ENCODE measurements around the gene MAML3. TPM values are rescaled to one million over a fixed set of nuclear protein-coding genes. Genes with fewer than 3 reads are reported as not detected.

Gene MAML3
- total and polyA plus RNA-seq, 7 experiments from 2014 or later: 0.53 to 9.4 (median 3.3) TPM

- H3K36me3 Mint-ChIP-seq: peaks cover 0 to 24% (median 0%) of the 10 kb centered on the region in 5 donors
- Histone ChIP-seq H3K36me3 (ENCODE audit: control insufficient read depth in 2 of 3, insufficient read depth in 3 of 3, low read length in 3 of 3) (no peaks in the 10 kb centered on the region), H3K4me1 (ENCODE audit: control insufficient read depth in 2 of 2, insufficient read depth in 2 of 2, low read length in 2 of 2) (peaks cover 5 to 46% of the 10 kb centered on the region in 2 donors), H3K27me3 (ENCODE audit: control insufficient read depth in 2 of 2, insufficient read depth in 2 of 2, low read length in 2 of 2) (no peaks in the 10 kb centered on the region), H3K4me3 (ENCODE audit: low read length) (no peak overlapping the region), H3K27ac (ENCODE audit: low read depth, low read length) (no peak overlapping the region), H3K9me3 (ENCODE audit: control insufficient read depth in 2 of 3, low read length in 3 of 3) (no peaks in the 10 kb centered on the region)
- ChIA-PET CTCF (interaction anchor here (0.6 kb wide), 1 partner anchor 41 kb away, joined by 3 read pairs; no protein-coding TSS in a partner anchor), POLR2A (interaction anchor here (0.7 to 1.8 kb wide), 4 partner anchors 34 to 278 kb away, joined by 3 to 6 read pairs (median 4); partner anchors contain the start of gene MAML3)
- H3K9me3 Mint-ChIP-seq: peaks cover 0 to 4% (median 0%) of the 10 kb centered on the region in 11 donors
- peak overlapping the region in 3 of 10 donors; percentile 17 to 48 (median 22) for H3K4me3 Mint-ChIP-seq
- ATAC-seq: no peak
- H3K27me3 Mint-ChIP-seq: peaks cover 0 to 1% (median 0%) of the 10 kb centered on the region in 5 donors
- peak overlapping the region in 6 of 9 donors; percentile 11 to 72 (median 35) for H3K27ac Mint-ChIP-seq
- intact Hi-C loops (cut with micrococcal nuclease): loop anchor here (10.0 kb wide), 2 partner anchors 544 to 924 kb away; partner anchors contain the start of genes ELF2 (in 1 of the 2) and SETD7 (in 1 of the 2)
- DNase-seq: no peak
- H3K4me1 Mint-ChIP-seq: peaks cover 49 to 80% (median 70%) of the 10 kb centered on the region in 7 donors
Measured at GRCh38 chr4:140098455-140099160, 55.4 kb downstream of the MAML3 start.

GRCh38 chr4:140097572-140097971 is 56.4 kb downstream of the MAML3 start:
- no peaks in the 10 kb centered on the region for H3K36me3 ChIP-seq (ENCODE audit: control insufficient read depth in 2 of 3, insufficient read depth in 3 of 3, low read length in 3 of 3)
- intact Hi-C loops (cut with micrococcal nuclease): loop anchor here (2.0 to 10.0 kb wide), 3 partner anchors 155 to 923 kb away; partner anchors contain the start of genes ELF2 (in 1 of the 2) and SETD7 (in 1 of the 2)
- ChIA-PET POLR2A (interaction anchor here (0.6 to 1.8 kb wide), 5 partner anchors 11 to 56 kb away, joined by 3 to 6 read pairs (median 4); partner anchors contain the start of gene MAML3), CTCF (interaction anchor here (0.6 to 1.1 kb wide), 5 partner anchors 9 to 146 kb away, joined by 3 to 8 read pairs (median 3); no protein-coding TSS in a partner anchor)
- H3K4me1 Mint-ChIP-seq: peaks cover 47 to 80% (median 74%) of the 10 kb centered on the region in 7 donors
- peaks cover 0 to 2% (median 0%) of the 10 kb centered on the region in 11 donors for H3K9me3 Mint-ChIP-seq
- peaks cover 0 to 2% (median 0%) of the 10 kb centered on the region in 5 donors for H3K27me3 Mint-ChIP-seq
- H3K27ac Mint-ChIP-seq: peak overlapping the region in 4 of 9 donors; percentile 90 to 99 (median 96)
- peaks cover 5 to 52% of the 10 kb centered on the region in 2 donors for H3K4me1 ChIP-seq (ENCODE audit: control insufficient read depth in 2 of 2, insufficient read depth in 2 of 2, low read length in 2 of 2)
- no peak for DNase-seq
- no peak for ATAC-seq
- H3K4me3 ChIP-seq (ENCODE audit: low read length): no peak overlapping the region
- peaks cover 0 to 22% (median 0%) of the 10 kb centered on the region in 5 donors for H3K36me3 Mint-ChIP-seq
- no peak overlapping the region for H3K4me3 Mint-ChIP-seq
- H3K27ac ChIP-seq (ENCODE audit: low read depth, low read length): no peak overlapping the region
- no peaks in the 10 kb centered on the region for H3K9me3 ChIP-seq (ENCODE audit: control insufficient read depth in 2 of 3, low read length in 3 of 3)
- H3K27me3 ChIP-seq (ENCODE audit: control insufficient read depth in 2 of 2, insufficient read depth in 2 of 2, low read length in 2 of 2): no peaks in the 10 kb centered on the region

GRCh38 chr4:140096921-140097320 is 57.1 kb downstream of the MAML3 start:
- no peak for ATAC-seq
- Mint-ChIP-seq H3K4me3 (peak overlapping the region in 9 of 10 donors; percentile 27 to 97 (median 88)), H3K9me3 (no peaks in the 10 kb centered on the region), H3K4me1 (peaks cover 51 to 83% (median 75%) of the 10 kb centered on the region in 7 donors), H3K36me3 (peaks cover 0 to 18% (median 0%) of the 10 kb centered on the region in 5 donors), H3K27ac (peak overlapping the region; percentile 90 to 99 (median 95)), H3K27me3 (peaks cover 0 to 2% (median 0%) of the 10 kb centered on the region in 5 donors)
- intact Hi-C loops (cut with micrococcal nuclease): loop anchor here (1.0 to 10.0 kb wide), 7 partner anchors 7 to 922 kb away; partner anchors contain the start of genes ELF2 (in 1 of the 2) and SETD7 (in 1 of the 2)
- H3K27me3 ChIP-seq (ENCODE audit: control insufficient read depth in 2 of 2, insufficient read depth in 2 of 2, low read length in 2 of 2): no peaks in the 10 kb centered on the region
- CTCF ChIA-PET: interaction anchor here (0.9 to 1.1 kb wide), 3 partner anchors 8 to 146 kb away, joined by 3 read pairs; no protein-coding TSS in a partner anchor
- POLR2A ChIA-PET: interaction anchor here (0.8 to 1.6 kb wide), 3 partner anchors 12 to 57 kb away, joined by 4 to 6 read pairs (median 4); partner anchors contain the start of gene MAML3
- DNase-seq: no peak
- no peaks in the 10 kb centered on the region for H3K9me3 ChIP-seq (ENCODE audit: control insufficient read depth in 2 of 3, low read length in 3 of 3)
- peak overlapping the region; percentile 73 for H3K27ac ChIP-seq (ENCODE audit: low read depth, low read length)
- H3K36me3 ChIP-seq (ENCODE audit: control insufficient read depth in 2 of 3, insufficient read depth in 3 of 3, low read length in 3 of 3): no peaks in the 10 kb centered on the region
- peaks cover 5 to 53% of the 10 kb centered on the region in 2 donors for H3K4me1 ChIP-seq (ENCODE audit: control insufficient read depth in 2 of 2, insufficient read depth in 2 of 2, low read length in 2 of 2)
- no peak overlapping the region for H3K4me3 ChIP-seq (ENCODE audit: low read length)

- ATAC-seq: peak; percentile 2
- H3K4me3 ChIP-seq (ENCODE audit: low read length): no peak overlapping the region
- H3K36me3 ChIP-seq (ENCODE audit: control insufficient read depth in 2 of 3, insufficient read depth in 3 of 3, low read length in 3 of 3): no peaks in the 10 kb centered on the region
- CTCF ChIA-PET: interaction anchor here (0.7 to 1.1 kb wide), 3 partner anchors 25 to 63 kb away, joined by 3 read pairs; no protein-coding TSS in a partner anchor
- intact Hi-C loops (cut with micrococcal nuclease): loop anchor here (1.0 to 10.0 kb wide), 7 partner anchors 8 to 922 kb away; partner anchors contain the start of genes ELF2 (in 1 of the 2) and SETD7 (in 1 of the 2)
- H3K27me3 Mint-ChIP-seq: peaks cover 0 to 2% (median 0%) of the 10 kb centered on the region in 5 donors
- peaks cover 51 to 83% (median 75%) of the 10 kb centered on the region in 7 donors for H3K4me1 Mint-ChIP-seq
- peaks cover 0 to 18% (median 0%) of the 10 kb centered on the region in 5 donors for H3K36me3 Mint-ChIP-seq
- H3K27me3 ChIP-seq (ENCODE audit: control insufficient read depth in 2 of 2, insufficient read depth in 2 of 2, low read length in 2 of 2): no peaks in the 10 kb centered on the region
- H3K9me3 Mint-ChIP-seq: no peaks in the 10 kb centered on the region
- DNase-seq: no peak
- no peaks in the 10 kb centered on the region for H3K9me3 ChIP-seq (ENCODE audit: control insufficient read depth in 2 of 3, low read length in 3 of 3)
- H3K27ac Mint-ChIP-seq: peak overlapping the region; percentile 90 to 99 (median 95)
- POLR2A ChIA-PET: interaction anchor here (1.5 to 4.5 kb wide), 4 partner anchors 15 to 57 kb away, joined by 4 to 45 read pairs (median 10); partner anchors contain the start of gene MAML3
- H3K4me1 ChIP-seq (ENCODE audit: control insufficient read depth in 2 of 2, insufficient read depth in 2 of 2, low read length in 2 of 2): peaks cover 5 to 53% of the 10 kb centered on the region in 2 donors
- H3K4me3 Mint-ChIP-seq: peak overlapping the region; percentile 27 to 97 (median 88)
- H3K27ac ChIP-seq (ENCODE audit: low read depth, low read length): peak overlapping the region; percentile 73
Measured at GRCh38 chr4:140096483-140096861, 57.5 kb downstream of the MAML3 start.

- Histone ChIP-seq H3K9me3 (ENCODE audit: control insufficient read depth in 2 of 3, low read length in 3 of 3) (no peaks in the 10 kb centered on the region), H3K27me3 (ENCODE audit: control insufficient read depth in 2 of 2, insufficient read depth in 2 of 2, low read length in 2 of 2) (no peaks in the 10 kb centered on the region), H3K4me1 (ENCODE audit: control insufficient read depth in 2 of 2, insufficient read depth in 2 of 2, low read length in 2 of 2) (peaks cover 5 to 53% of the 10 kb centered on the region in 2 donors), H3K36me3 (ENCODE audit: control insufficient read depth in 2 of 3, insufficient read depth in 3 of 3, low read length in 3 of 3) (no peaks in the 10 kb centered on the region), H3K27ac (ENCODE audit: low read depth, low read length) (peak overlapping the region; percentile 73), H3K4me3 (ENCODE audit: low read length) (peak overlapping the region; percentile 39)
- Mint-ChIP-seq H3K36me3 (peaks cover 0 to 16% (median 0%) of the 10 kb centered on the region in 5 donors), H3K4me1 (peaks cover 51 to 83% (median 75%) of the 10 kb centered on the region in 7 donors), H3K4me3 (peak overlapping the region; percentile 68 to 97 (median 88)), H3K9me3 (no peaks in the 10 kb centered on the region), H3K27me3 (peaks cover 0 to 2% (median 0%) of the 10 kb centered on the region in 5 donors), H3K27ac (peak overlapping the region; percentile 90 to 99 (median 95))
- intact Hi-C loops (cut with micrococcal nuclease): loop anchor here (1.0 to 10.0 kb wide), 12 partner anchors 7 to 921 kb away; partner anchors contain the start of genes ELF2 (in 1 of the 2) and SETD7 (in 1 of the 2)
- ChIA-PET CTCF (interaction anchor here (0.7 to 1.1 kb wide), 4 partner anchors 25 to 63 kb away, joined by 3 read pairs; no protein-coding TSS in a partner anchor), POLR2A (interaction anchor here (0.9 to 4.5 kb wide), 6 partner anchors 16 to 277 kb away, joined by 4 to 45 read pairs (median 4); partner anchors contain the start of genes MAML3 and SCOC)
- DNase-seq: peak in 8 of 9 donors; percentile 46 to 92 (median 71)
- ATAC-seq: peak; percentile 73
Measured at GRCh38 chr4:140095694-140096482, 58.1 kb downstream of the MAML3 start.

Measured in naive thymus-derived CD4-positive, alpha-beta T cell (primary cell).